ENCODE results near the gene LMO1. TPM values are rescaled to one million over a fixed set of nuclear protein-coding genes. Genes with fewer than 3 reads are reported as not detected.

LMO1 gene
- total and polyA plus RNA-seq, 5 donors = 0.34 to 0.51 TPM; not detected in 3

DNA sequence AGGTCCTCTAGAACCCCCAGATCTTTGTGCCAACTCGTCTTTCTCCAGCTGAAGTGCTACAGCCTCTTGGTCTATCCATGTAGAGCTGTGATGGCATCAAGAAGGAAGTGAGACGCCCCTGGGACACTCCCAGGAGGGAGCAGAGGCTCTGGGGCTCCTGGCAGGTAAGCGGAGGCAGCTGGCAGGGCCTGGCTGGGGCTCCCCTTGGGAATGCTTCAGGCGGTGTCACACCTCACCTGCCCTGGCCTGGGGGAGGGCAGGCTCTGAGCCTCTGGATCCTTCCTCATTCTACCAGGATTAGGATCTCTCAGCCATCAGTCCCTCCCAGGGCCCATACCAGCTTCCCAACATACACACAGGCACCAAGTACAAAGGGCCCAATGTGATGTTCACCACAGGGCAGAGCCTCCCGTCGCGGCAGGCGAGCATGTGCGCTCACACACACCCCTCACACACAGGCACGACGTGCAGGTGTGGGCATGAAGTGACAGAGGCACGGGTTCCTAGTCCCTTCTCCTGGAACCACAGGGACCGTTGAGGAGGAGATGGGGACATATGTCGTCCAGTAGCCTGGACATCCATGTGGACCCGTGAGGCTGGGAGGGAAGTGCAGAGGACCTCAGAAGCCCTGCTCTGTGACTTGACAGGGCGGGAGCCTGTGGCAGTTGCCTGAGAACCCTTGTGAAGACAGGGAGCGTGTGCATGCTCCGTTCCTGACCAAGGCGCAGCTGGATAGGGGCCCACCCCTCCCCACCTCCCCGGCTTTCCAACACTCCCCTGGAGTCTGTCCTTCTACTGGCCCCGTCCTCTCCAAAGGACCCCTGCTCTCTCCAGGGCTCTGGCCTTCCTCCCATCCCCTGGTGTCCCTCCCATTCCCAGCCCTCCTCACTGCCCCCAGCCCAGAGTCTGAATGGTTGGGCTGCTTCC lies 32.5 kb downstream of the LMO1 start:
- ATAC-seq = no peak
- intact Hi-C loops (cut with DNase I) = no loop called here
- Histone ChIP-seq H3K9me3 (ENCODE audit: control insufficient read depth, low read length) (no peaks in the 10 kb centered on the region), H3K4me1 (ENCODE audit: control insufficient read depth, insufficient read depth, low read length) (no peaks in the 10 kb centered on the region), H3K27me3 (ENCODE audit: control insufficient read depth, insufficient read depth) (no peaks in the 10 kb centered on the region), H3K4me3 (ENCODE audit: low read length) (no peak overlapping the region), H3K27ac (ENCODE audit: low read length) (no peak overlapping the region)
- 86% methylated on average over 21 of the region's 21 CpGs for WGBS
- DNase-seq = no peak

- no peaks in the 10 kb centered on the region for H3K9me3 ChIP-seq (ENCODE audit: control insufficient read depth, low read length)
- WGBS = 94% methylated on average over 22 of the region's 22 CpGs
- no peak for DNase-seq
- intact Hi-C loops (cut with DNase I) = no loop called here
- no peak overlapping the region for H3K27ac ChIP-seq (ENCODE audit: low read length)
- ATAC-seq = no peak
- H3K27me3 ChIP-seq (ENCODE audit: control insufficient read depth, insufficient read depth) = no peaks in the 10 kb centered on the region
- H3K4me3 ChIP-seq (ENCODE audit: low read length) = no peak overlapping the region
- no peaks in the 10 kb centered on the region for H3K4me1 ChIP-seq (ENCODE audit: control insufficient read depth, insufficient read depth, low read length)
Observed at GRCh38 chr11:8230178-8230859, 33.4 kb downstream of the LMO1 start.

DNA sequence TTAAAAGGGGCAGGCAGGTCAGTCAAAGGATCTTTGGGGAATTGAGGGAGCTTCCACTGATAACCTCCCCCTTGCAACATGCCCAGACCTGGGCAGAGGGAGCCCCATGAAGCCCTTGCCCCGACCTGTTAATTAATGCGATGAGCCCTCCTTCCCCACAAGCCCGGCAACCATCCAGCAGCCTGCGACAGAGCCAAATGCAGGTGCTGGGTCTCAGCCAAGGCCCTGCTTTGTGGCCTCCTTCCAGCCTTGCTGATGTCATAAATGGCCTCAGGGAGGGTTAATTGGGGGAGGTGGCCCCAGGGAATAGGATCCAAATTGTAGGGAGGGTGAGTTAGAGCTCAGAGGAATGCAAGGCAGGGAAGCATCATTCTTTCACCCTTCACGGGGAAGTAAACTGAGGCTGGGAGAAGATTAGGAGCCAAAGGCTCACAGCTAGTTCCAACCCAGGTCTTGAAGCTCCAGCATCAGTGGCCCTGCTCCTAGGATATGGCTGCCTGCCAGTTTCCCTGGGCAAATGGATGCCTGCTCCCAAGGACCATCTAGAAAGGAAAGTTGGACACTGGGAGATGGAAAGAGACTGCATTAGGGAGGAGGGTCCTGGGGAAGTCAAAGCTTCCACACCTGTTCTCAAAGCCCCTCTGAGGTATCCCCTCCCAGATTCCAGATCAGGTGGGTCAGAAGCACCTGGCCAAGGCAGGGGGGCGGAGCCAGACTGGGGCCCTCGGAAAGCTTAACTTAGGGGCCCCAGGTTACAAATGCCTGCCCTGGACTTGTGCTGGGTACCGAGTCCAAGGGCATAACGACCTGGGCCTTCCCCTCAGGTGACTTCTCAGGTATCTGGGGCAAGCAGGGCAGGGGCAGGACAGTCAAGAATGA lies 34.1 kb downstream of the LMO1 start:
- intact Hi-C loops (cut with DNase I) = loop anchor here (5.0 kb wide), 3 partner anchors 33 to 338 kb away; partner anchors contain the start of gene LMO1 (in 2 of the 4)
- ATAC-seq (no peak), DNase-seq (peak in 1 of 3 donors; percentile 56)
- Histone ChIP-seq H3K27ac (ENCODE audit: low read length) (no peak overlapping the region), H3K27me3 (ENCODE audit: control insufficient read depth, insufficient read depth) (no peaks in the 10 kb centered on the region), H3K9me3 (ENCODE audit: control insufficient read depth, low read length) (no peaks in the 10 kb centered on the region), H3K4me3 (ENCODE audit: low read length) (no peak overlapping the region), H3K4me1 (ENCODE audit: control insufficient read depth, insufficient read depth, low read length) (no peaks in the 10 kb centered on the region)
- 54% methylated on average over 9 of the region's 9 CpGs for WGBS

- no peaks in the 10 kb centered on the region for H3K9me3 ChIP-seq (ENCODE audit: control insufficient read depth, low read length)
- 74% methylated on average over 7 of the region's 7 CpGs for WGBS
- no peaks in the 10 kb centered on the region for H3K4me1 ChIP-seq (ENCODE audit: control insufficient read depth, insufficient read depth, low read length)
- no peak for ATAC-seq
- no peak overlapping the region for H3K27ac ChIP-seq (ENCODE audit: low read length)
- no peak overlapping the region for H3K4me3 ChIP-seq (ENCODE audit: low read length)
- DNase-seq = no peak
- intact Hi-C loops (cut with DNase I) = loop anchor here (5.0 kb wide), 3 partner anchors 34 to 339 kb away; partner anchors contain the start of gene LMO1 (in 2 of the 4)
- H3K27me3 ChIP-seq (ENCODE audit: control insufficient read depth, insufficient read depth) = no peaks in the 10 kb centered on the region
Observed at GRCh38 chr11:8228231-8228630, 35.4 kb downstream of the LMO1 start.

- Histone ChIP-seq H3K4me3 (ENCODE audit: low read length) (no peak overlapping the region), H3K9me3 (ENCODE audit: control insufficient read depth, low read length) (no peaks in the 10 kb centered on the region), H3K27ac (ENCODE audit: low read length) (no peak overlapping the region), H3K4me1 (ENCODE audit: control insufficient read depth, insufficient read depth, low read length) (no peaks in the 10 kb centered on the region), H3K27me3 (ENCODE audit: control insufficient read depth, insufficient read depth) (no peaks in the 10 kb centered on the region)
- no peak for ATAC-seq
- intact Hi-C loops (cut with DNase I) = loop anchor here (5.0 kb wide), 3 partner anchors 35 to 340 kb away; partner anchors contain the start of gene LMO1 (in 2 of the 4)
- 93% methylated on average over 4 of the region's 4 CpGs for WGBS
- DNase-seq = no peak
Observed at GRCh38 chr11:8227156-8228152, 36.2 kb downstream of the LMO1 start.

- DNase-seq = peak; percentile 67 to 89 (median 87)
Observed at GRCh38 chr11:8225589-8226036, 38.1 kb downstream of the LMO1 start.

GRCh38 chr11:8224711-8225110 lies 39.0 kb downstream of the LMO1 start:
- H3K27ac ChIP-seq (ENCODE audit: low read length) = no peak overlapping the region
- no peak overlapping the region for H3K4me3 ChIP-seq (ENCODE audit: low read length)
- H3K4me1 ChIP-seq (ENCODE audit: control insufficient read depth, insufficient read depth, low read length) = no peaks in the 10 kb centered on the region
- DNase-seq (no peak), ATAC-seq (no peak)
- no peaks in the 10 kb centered on the region for H3K27me3 ChIP-seq (ENCODE audit: control insufficient read depth, insufficient read depth)
- WGBS = 60% methylated on average over 2 of the region's 2 CpGs
- intact Hi-C loops (cut with DNase I) = loop anchor here (5.0 kb wide), 4 partner anchors 38 to 343 kb away; partner anchors contain the start of gene LMO1 (in 2 of the 4)
- no peaks in the 10 kb centered on the region for H3K9me3 ChIP-seq (ENCODE audit: control insufficient read depth, low read length)

More at GRCh38 chr11:8225589-8226036, 38.1 kb downstream of the LMO1 start:
- H3K4me1 ChIP-seq (ENCODE audit: control insufficient read depth, insufficient read depth, low read length) = no peaks in the 10 kb centered on the region
- H3K27ac ChIP-seq (ENCODE audit: low read length) = no peak overlapping the region
- ATAC-seq = peak; percentile 59 to 61
- intact Hi-C loops (cut with DNase I) = loop anchor here (5.0 kb wide), 3 partner anchors 37 to 342 kb away; partner anchors contain the start of gene LMO1 (in 2 of the 4)
- H3K27me3 ChIP-seq (ENCODE audit: control insufficient read depth, insufficient read depth) = no peaks in the 10 kb centered on the region
- 8% methylated on average over 8 of the region's 8 CpGs for WGBS
- H3K4me3 ChIP-seq (ENCODE audit: low read length) = no peak overlapping the region
- H3K9me3 ChIP-seq (ENCODE audit: control insufficient read depth, low read length) = no peaks in the 10 kb centered on the region

GRCh38 chr11:8224161-8224591 lies 39.5 kb downstream of the LMO1 start:
- no peaks in the 10 kb centered on the region for H3K9me3 ChIP-seq (ENCODE audit: control insufficient read depth, low read length)
- 87% methylated on average over 13 of the region's 13 CpGs for WGBS
- no peaks in the 10 kb centered on the region for H3K4me1 ChIP-seq (ENCODE audit: control insufficient read depth, insufficient read depth, low read length)
- H3K27me3 ChIP-seq (ENCODE audit: control insufficient read depth, insufficient read depth) = no peaks in the 10 kb centered on the region
- intact Hi-C loops (cut with DNase I) = loop anchor here in 1 of 4 donors (5.0 kb wide), 1 partner anchor 338 kb away; no protein-coding TSS in a partner anchor
- no peak overlapping the region for H3K27ac ChIP-seq (ENCODE audit: low read length)
- no peak overlapping the region for H3K4me3 ChIP-seq (ENCODE audit: low read length)
- ATAC-seq (no peak), DNase-seq (no peak)

GRCh38 chr11:8223513-8223900 lies 40.2 kb downstream of the LMO1 start:
- Histone ChIP-seq H3K27me3 (ENCODE audit: control insufficient read depth, insufficient read depth) (no peaks in the 10 kb centered on the region), H3K4me3 (ENCODE audit: low read length) (no peak overlapping the region), H3K9me3 (ENCODE audit: control insufficient read depth, low read length) (no peaks in the 10 kb centered on the region), H3K4me1 (ENCODE audit: control insufficient read depth, insufficient read depth, low read length) (no peaks in the 10 kb centered on the region), H3K27ac (ENCODE audit: low read length) (no peak overlapping the region)
- DNase-seq (no peak), ATAC-seq (no peak)
- intact Hi-C loops (cut with DNase I) = loop anchor here in 1 of 4 donors (5.0 kb wide), 1 partner anchor 339 kb away; no protein-coding TSS in a partner anchor
- 77% methylated on average over 6 of the region's 6 CpGs for WGBS
